A673 (cell line): ENCODE measurements around the gene IGFBPL1. TPM values are rescaled to one million over a fixed set of nuclear protein-coding genes. Genes with fewer than 3 reads are reported as not detected.

Experiments
- BruUV-seq: library from RNA; stranded (reverse); fragments of 400-500 nt; replicated peaks from 2 replicates; lab custom pipeline; 2021; lab: Mats Ljungman, UMichigan
- CTCF ChIA-PET: fragments of 300-600 bp; sonication (Branson Sonifier 250); formaldehyde crosslinking; loops from one replicate; lab custom pipeline; 2022; ENCODE audit warnings: antibody characterized with exemption; lab: Charles Lee
- POLR2A ChIA-PET: fragments of 300-600 bp; sonication (Branson Sonifier 250); formaldehyde crosslinking; loops from one replicate; lab custom pipeline; 2022; ENCODE audit warnings: antibody characterized with exemption; ENCODE audit not compliant: low non-redundant PET; lab: Charles Lee
- DNase-seq: peaks from one replicate; pipeline ENCODE4 v3.0.0-alpha.2; 2015; ENCODE audit warnings: low spot score
- H3K27ac ChIP-seq: fragments of 200-600 bp; sonication (generic); 2 replicates; pipeline ENCODE4 v1.5.1; 2016; ENCODE audit warnings: mixed run types, low read depth, mild to moderate bottlenecking, mixed read lengths, antibody characterized with exemption, low read length; ENCODE audit not compliant: poor library complexity, severe bottlenecking
- H3K27me3 ChIP-seq: fragments of 200-600 bp; sonication (generic); replicated peaks from 2 replicates; pipeline ENCODE4 v1.6.1; 2017; ENCODE audit warnings: mixed run types, low read depth, mild to moderate bottlenecking, mixed read lengths, antibody characterized with exemption, low read length; ENCODE audit not compliant: insufficient read depth, poor library complexity
- H3K36me3 ChIP-seq: fragments of 200-600 bp; sonication (generic); 2 replicates; pipeline ENCODE4 v1.6.1; 2016; ENCODE audit warnings: mixed run types, mild to moderate bottlenecking, mixed read lengths, antibody characterized with exemption, low read length; ENCODE audit not compliant: insufficient read depth, poor library complexity, severe bottlenecking
- H3K4me1 ChIP-seq: fragments of 200-600 bp; sonication (generic); 2 replicates; pipeline ENCODE4 v1.6.1; 2017; ENCODE audit warnings: mixed run types, mild to moderate bottlenecking, mixed read lengths, antibody characterized with exemption, low read length; ENCODE audit not compliant: insufficient read depth, poor library complexity, severe bottlenecking
- H3K4me3 ChIP-seq: fragments of 200-600 bp; sonication (generic); 2 replicates; pipeline ENCODE4 v1.5.1; 2016; ENCODE audit warnings: low read depth, mixed run types, mild to moderate bottlenecking, mixed read lengths, low read length; ENCODE audit not compliant: poor library complexity, severe bottlenecking
- H3K9me3 ChIP-seq: fragments of 200-600 bp; sonication (generic); 2 replicates; pipeline ENCODE4 v1.6.1; 2016; ENCODE audit warnings: mixed run types, low read depth, mild to moderate bottlenecking, mixed read lengths, antibody characterized with exemption, low read length; ENCODE audit not compliant: poor library complexity, severe bottlenecking
- CTCF ChIP-seq: fragments of 300-800, 200-600 bp; sonication (generic); conservative IDR thresholded peaks from 2 replicates; pipeline ENCODE4 v1.5.1; 2017; ENCODE audit warnings: low read depth, mild to moderate bottlenecking, antibody characterized with exemption, low read length, moderate library complexity, mixed read lengths
- EZH2 ChIP-seq: fragments of 200-600 bp; sonication (generic); IDR thresholded peaks from 2 replicates; pipeline ENCODE4 v1.6.1; 2017; ENCODE audit warnings: borderline replicate concordance, low read depth, mild to moderate bottlenecking, mixed read lengths, antibody characterized with exemption, low read length; ENCODE audit not compliant: poor library complexity, severe bottlenecking
- intact Hi-C: fragments of 100-400 bp; cut with micrococcal nuclease; formaldehyde crosslinking; loops from one replicate; pipeline ENCODE4 v1.10.0; 2022; ENCODE audit not compliant: unreplicated experiment
- total RNA-seq: library from RNA; stranded (reverse); gene quantifications from 2 replicates; pipeline ENCODE4 v1.2.3, GENCODE V29; 2021

Gene IGFBPL1
- total RNA-seq, 1 experiment from 2014 or later, result 0.90 TPM

DNA sequence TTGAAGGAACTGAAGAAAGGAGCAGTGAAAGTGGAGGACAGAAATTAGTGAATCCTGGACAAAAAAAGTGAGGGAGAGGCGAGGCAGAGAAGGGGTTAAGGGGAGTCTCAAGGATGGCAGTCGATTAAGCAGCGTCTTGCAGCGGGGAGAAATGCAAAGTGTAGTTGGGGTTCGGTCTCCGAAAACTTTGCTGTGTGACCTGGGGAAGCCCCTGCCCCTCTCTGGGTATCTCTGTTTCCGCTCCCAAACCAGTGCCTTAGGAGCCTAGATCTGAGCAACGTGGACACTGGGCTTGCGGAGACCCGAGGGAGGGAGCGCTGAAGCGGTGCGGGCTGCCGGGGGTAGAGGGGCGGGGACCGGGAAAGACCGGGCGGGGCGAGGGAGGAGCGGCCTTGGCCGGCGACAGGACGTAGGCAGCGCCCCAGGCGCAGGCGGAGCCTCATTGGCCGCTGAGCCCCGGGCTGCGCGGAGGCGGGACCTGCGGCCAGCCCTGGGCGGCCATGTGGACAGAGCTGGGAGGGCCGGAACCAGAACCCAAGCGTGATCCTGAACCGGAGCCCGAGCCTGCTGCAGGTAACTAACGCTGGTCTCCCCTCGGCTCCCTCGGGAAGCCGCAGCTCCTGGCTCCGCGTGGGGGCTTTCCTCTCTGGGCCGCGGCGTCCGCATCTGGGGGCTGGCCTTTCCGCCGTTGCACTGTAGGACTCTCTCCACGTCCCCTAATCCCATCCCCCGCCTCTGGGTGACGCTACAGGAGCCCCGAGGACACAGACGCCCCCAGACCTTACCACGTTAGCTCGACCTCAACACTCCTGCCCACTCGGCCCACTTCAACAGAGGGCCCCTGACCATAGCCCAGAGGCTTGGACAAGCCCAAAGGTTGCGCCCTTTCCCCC is 31.8 kb downstream of the IGFBPL1 start, which contains the start of gene ALDH1B1:
ALDH1B1 (plus strand) TSS at position 468 of the 893 bp plus-strand sequence. CDS start 3,047 bp downstream, outside the sequence.
- Histone ChIP-seq H3K27ac (peak within 1 kb of the TSS; percentile 80), H3K4me1 (peaks cover 21% of the 10 kb centered on the region), H3K9me3 (no peaks in the 10 kb centered on the region), H3K4me3 (peak within 1 kb of the TSS; percentile 83), H3K36me3 (peaks cover 17% of the 10 kb centered on the region), H3K27me3 (no peaks in the 10 kb centered on the region)
- BruUV-seq, result no TSS peak
- intact Hi-C loops, result no loop called here
- ChIA-PET CTCF (interaction anchor here (0.5 to 1.2 kb wide), 2 partner anchors 456 to 479 kb away, joined by 4 to 5 read pairs; no protein-coding TSS in a partner anchor), POLR2A (interaction anchor here (0.5 kb wide), 1 partner anchor 147 kb away, joined by 17 read pairs; no protein-coding TSS in a partner anchor)
- peak; percentile 83 for DNase-seq
- TF ChIP-seq CTCF (peak; percentile 32; the same call in 1 of the 2 replicates), EZH2 (no peak)

GRCh38 chr9:38391278-38392118 is 32.8 kb downstream of the IGFBPL1 start:
- DNase-seq, result no peak

More at GRCh38 chr9:38391278-38392118, 32.8 kb downstream of the IGFBPL1 start:
- H3K27me3 ChIP-seq, result no peaks in the 10 kb centered on the region
- peaks cover 13% of the 10 kb centered on the region for H3K36me3 ChIP-seq
- ChIA-PET CTCF (interaction anchor here (0.5 kb wide), 1 partner anchor 455 kb away, joined by 5 read pairs; no protein-coding TSS in a partner anchor), POLR2A (no interaction called here)
- H3K4me1 ChIP-seq, result peaks cover 28% of the 10 kb centered on the region
- no peak for TF ChIP-seq CTCF
- no peak for TF ChIP-seq EZH2
- intact Hi-C loops, result no loop called here
- H3K9me3 ChIP-seq, result no peaks in the 10 kb centered on the region
- H3K27ac ChIP-seq, result no peak overlapping the region
- H3K4me3 ChIP-seq, result peak overlapping the region; percentile 83
- BruUV-seq, result no TSS peak
